ENCODE results near the gene CRACR2B. TPM values are rescaled to one million over a fixed set of nuclear protein-coding genes. Genes with fewer than 3 reads are reported as not detected.

Gene CRACR2B
- total and polyA plus RNA-seq, 2 of the 13 experiments (the other 11 are each of a cell fraction or from before 2014, with no cell fraction given), result 14.9 to 21.0 TPM

- TF ChIP-seq ZNF747 (CRISPR knock-in tag; IDR thresholded peaks at IDR 0.05; ENCODE audit: borderline replicate concordance) (0 out of 2 replicates have a peak, but pooled peaks have one; percentile 21), AHR (CRISPR knock-in tag; IDR thresholded peaks at IDR 0.05) (0 out of 2 replicates have a peak, but pooled peaks have one; percentile 47), THAP11 (CRISPR knock-in tag; IDR thresholded peaks at IDR 0.05) (0 out of 2 replicates have a peak, but pooled peaks have one; percentile 12), TIGD3 (CRISPR knock-in tag; IDR thresholded peaks at IDR 0.05; ENCODE audit: borderline replicate concordance) (no peak), PPARG (CRISPR knock-in tag; conservative IDR thresholded peaks at IDR 0.05) (no peak), ARID4A (CRISPR knock-in tag; IDR thresholded peaks at IDR 0.05; ENCODE audit: borderline replicate concordance) (no peak; the same call in 1 of the 2 replicates), HNF4A (CRISPR knock-in tag; IDR thresholded peaks at IDR 0.05) (peak; percentile 29), MAF1 (CRISPR knock-in tag; IDR thresholded peaks at IDR 0.05; ENCODE audit: borderline replicate concordance) (no peak), GFI1 (CRISPR knock-in tag; IDR thresholded peaks at IDR 0.05; ENCODE audit: borderline replicate concordance) (no peak), MXI1 (IDR thresholded peaks at IDR 0.05; ENCODE audit: borderline replicate concordance, low read depth, low read length) (peak; percentile 57; the same call in 1 of the 3 replicates), RXRB (CRISPR knock-in tag; IDR thresholded peaks at IDR 0.05; ENCODE audit: borderline replicate concordance) (peak; percentile 50; the same call in 1 of the 2 replicates), ZNF609 (CRISPR knock-in tag; IDR thresholded peaks at IDR 0.05; ENCODE audit: borderline replicate concordance) (0 out of 2 replicates have a peak, but pooled peaks have one; percentile 30), ATAD3A (CRISPR knock-in tag; IDR thresholded peaks at IDR 0.05) (0 out of 2 replicates have a peak, but pooled peaks have one; percentile 18), ZNF180 (CRISPR knock-in tag; IDR thresholded peaks at IDR 0.05; ENCODE audit: borderline replicate concordance, low read depth) (no peak), ZMAT5 (CRISPR knock-in tag; IDR thresholded peaks at IDR 0.05; ENCODE audit: borderline replicate concordance, low read depth) (no peak)
- TF ChIP-seq, protein P1, sequence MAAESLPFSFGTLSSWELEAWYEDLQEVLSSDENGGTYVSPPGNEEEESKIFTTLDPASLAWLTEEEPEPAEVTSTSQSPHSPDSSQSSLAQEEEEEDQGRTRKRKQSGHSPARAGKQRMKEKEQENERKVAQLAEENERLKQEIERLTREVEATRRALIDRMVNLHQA (CRISPR knock-in tag; IDR thresholded peaks at IDR 0.05), result no peak
These were observed 17.2 kb downstream of the CRACR2B start (continued) for GRCh38 chr11:844693-845644.

Data from HepG2 (cell line).